ENCODE results near the gene CNOT10.

DNA sequence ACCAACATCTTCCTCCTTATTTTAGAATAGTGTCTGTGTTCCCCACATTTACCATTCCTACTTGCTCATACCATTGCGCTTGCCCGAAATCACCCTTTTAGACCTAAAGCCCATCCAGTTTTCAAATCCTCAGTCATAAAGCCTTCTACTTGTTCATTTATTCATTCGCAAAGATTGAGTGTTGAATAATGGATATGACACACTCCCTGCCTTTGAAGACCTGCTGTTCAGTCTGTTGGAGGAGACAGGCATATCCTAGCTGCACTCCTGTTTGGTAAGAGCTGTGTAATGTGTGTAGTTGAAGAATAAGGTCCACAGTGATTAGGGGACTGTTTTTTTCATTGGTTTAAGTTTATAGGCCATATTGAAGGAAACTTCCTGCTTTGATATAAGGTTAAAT, 1.7 kb downstream of the CNOT10 start:
- TF ChIP-seq RFX5 (IDR thresholded peaks at IDR 0.05; ENCODE audit: low read length) (no peak), MEF2A (IDR thresholded peaks at IDR 0.05; ENCODE audit: borderline replicate concordance, low read depth) (no peak)
- TF ChIP-seq, protein P1, sequence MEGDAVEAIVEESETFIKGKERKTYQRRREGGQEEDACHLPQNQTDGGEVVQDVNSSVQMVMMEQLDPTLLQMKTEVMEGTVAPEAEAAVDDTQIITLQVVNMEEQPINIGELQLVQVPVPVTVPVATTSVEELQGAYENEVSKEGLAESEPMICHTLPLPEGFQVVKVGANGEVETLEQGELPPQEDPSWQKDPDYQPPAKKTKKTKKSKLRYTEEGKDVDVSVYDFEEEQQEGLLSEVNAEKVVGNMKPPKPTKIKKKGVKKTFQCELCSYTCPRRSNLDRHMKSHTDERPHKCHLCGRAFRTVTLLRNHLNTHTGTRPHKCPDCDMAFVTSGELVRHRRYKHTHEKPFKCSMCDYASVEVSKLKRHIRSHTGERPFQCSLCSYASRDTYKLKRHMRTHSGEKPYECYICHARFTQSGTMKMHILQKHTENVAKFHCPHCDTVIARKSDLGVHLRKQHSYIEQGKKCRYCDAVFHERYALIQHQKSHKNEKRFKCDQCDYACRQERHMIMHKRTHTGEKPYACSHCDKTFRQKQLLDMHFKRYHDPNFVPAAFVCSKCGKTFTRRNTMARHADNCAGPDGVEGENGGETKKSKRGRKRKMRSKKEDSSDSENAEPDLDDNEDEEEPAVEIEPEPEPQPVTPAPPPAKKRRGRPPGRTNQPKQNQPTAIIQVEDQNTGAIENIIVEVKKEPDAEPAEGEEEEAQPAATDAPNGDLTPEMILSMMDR (IDR thresholded peaks at IDR 0.05): no peak
- TF ChIP-seq, protein P2, sequence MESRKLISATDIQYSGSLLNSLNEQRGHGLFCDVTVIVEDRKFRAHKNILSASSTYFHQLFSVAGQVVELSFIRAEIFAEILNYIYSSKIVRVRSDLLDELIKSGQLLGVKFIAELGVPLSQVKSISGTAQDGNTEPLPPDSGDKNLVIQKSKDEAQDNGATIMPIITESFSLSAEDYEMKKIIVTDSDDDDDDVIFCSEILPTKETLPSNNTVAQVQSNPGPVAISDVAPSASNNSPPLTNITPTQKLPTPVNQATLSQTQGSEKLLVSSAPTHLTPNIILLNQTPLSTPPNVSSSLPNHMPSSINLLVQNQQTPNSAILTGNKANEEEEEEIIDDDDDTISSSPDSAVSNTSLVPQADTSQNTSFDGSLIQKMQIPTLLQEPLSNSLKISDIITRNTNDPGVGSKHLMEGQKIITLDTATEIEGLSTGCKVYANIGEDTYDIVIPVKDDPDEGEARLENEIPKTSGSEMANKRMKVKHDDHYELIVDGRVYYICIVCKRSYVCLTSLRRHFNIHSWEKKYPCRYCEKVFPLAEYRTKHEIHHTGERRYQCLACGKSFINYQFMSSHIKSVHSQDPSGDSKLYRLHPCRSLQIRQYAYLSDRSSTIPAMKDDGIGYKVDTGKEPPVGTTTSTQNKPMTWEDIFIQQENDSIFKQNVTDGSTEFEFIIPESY (IDR thresholded peaks at IDR 0.05; ENCODE audit: borderline replicate concordance, low read depth): no peak
